ENCODE data around the gene CNKSR3.

CNKSR3 gene

GRCh38 chr6:154488248-154488593, 22.3 kb downstream of the CNKSR3 start:
- no peak overlapping the region for H3K9ac ChIP-seq (ENCODE audit: low read depth, low read length)
- H3K36me3 ChIP-seq (ENCODE audit: insufficient read depth, low read length) = no peaks in the 10 kb centered on the region
- no peaks in the 10 kb centered on the region for H3K27me3 ChIP-seq (ENCODE audit: insufficient read depth, low read length, poor library complexity)
- H3K4me2 ChIP-seq (ENCODE audit: insufficient read depth, low read length) = no peak overlapping the region
- no peak for DNase-seq
- H3K79me2 ChIP-seq (ENCODE audit: insufficient read depth, low read length) = no peaks in the 10 kb centered on the region
- no peaks in the 10 kb centered on the region for H4K20me1 ChIP-seq (ENCODE audit: insufficient read depth, low read length)
- H3K27ac ChIP-seq (ENCODE audit: low read length) = no peak overlapping the region
- H3K9me3 ChIP-seq (ENCODE audit: insufficient read depth, low read length, severe bottlenecking) = no peaks in the 10 kb centered on the region
- no peak overlapping the region for H3K4me3 ChIP-seq (ENCODE audit: low read depth in 1 of 2, low read length in 2 of 2)
- no peaks in the 10 kb centered on the region for H3K4me1 ChIP-seq (ENCODE audit: insufficient read depth, low read length)
- TF ChIP-seq EZH2 (IDR thresholded peaks at IDR 0.05; ENCODE audit: borderline replicate concordance, low read depth, low read length, severe bottlenecking) (no peak), CTCF (IDR thresholded peaks at IDR 0.05; ENCODE audit: borderline replicate concordance, extremely low read depth, low read length, poor library complexity, severe bottlenecking) (no peak)
- H2AFZ ChIP-seq (ENCODE audit: low read depth, low read length) = no peak overlapping the region
- no peak for ATAC-seq (ENCODE audit: insufficient read depth, low read depth)

DNA sequence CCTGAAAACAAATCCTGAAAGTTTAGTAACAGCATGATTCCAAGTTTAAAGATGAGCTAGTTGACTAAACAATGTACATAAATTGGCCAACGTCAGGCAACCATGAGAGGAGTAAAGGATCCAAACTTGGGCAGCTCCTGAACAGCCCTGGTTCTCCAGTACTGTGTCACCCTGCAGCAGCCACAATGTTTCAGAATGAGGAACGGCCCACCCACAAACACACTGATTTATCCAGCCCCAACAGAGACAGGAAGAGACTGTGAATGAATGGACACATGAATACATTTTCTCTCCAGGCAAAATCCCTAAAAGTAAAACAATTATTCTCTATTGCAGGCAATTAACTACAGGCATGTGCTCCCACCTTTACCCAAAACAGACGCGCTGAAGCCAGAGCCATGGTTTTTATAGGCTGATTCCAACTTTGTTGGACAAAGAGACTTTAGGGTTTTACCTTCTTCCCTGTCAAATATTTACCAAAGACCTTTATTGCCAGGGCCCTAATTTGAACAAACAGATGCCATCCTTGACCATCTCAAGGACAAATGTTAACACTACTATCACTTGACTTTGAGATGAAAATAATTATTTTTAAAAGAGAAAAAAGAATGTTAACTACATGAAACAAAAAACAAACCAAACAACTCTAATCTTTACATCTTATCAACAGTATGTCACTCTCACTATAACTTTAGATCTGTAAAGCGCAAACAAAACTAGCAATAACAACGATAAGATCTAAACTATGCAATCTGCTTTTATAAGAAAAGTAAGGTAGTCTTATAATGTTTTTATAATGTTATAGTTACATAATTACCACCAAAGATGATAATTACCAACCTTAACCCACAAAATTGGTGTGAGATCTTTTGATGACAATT, 22.9 kb downstream of the CNKSR3 start:
- H3K27me3 ChIP-seq (ENCODE audit: insufficient read depth, low read length, poor library complexity) = no peaks in the 10 kb centered on the region
- no peak overlapping the region for H3K4me2 ChIP-seq (ENCODE audit: insufficient read depth, low read length)
- no peaks in the 10 kb centered on the region for H3K79me2 ChIP-seq (ENCODE audit: insufficient read depth, low read length)
- H2AFZ ChIP-seq (ENCODE audit: low read depth, low read length) = no peak overlapping the region
- no peaks in the 10 kb centered on the region for H3K4me1 ChIP-seq (ENCODE audit: insufficient read depth, low read length)
- no peak overlapping the region for H3K27ac ChIP-seq (ENCODE audit: low read length)
- no peak for TF ChIP-seq CTCF (IDR thresholded peaks at IDR 0.05; ENCODE audit: borderline replicate concordance, extremely low read depth, low read length, poor library complexity, severe bottlenecking)
- DNase-seq (no peak), ATAC-seq (ENCODE audit: insufficient read depth, low read depth) (no peak)
- no peaks in the 10 kb centered on the region for H3K9me3 ChIP-seq (ENCODE audit: insufficient read depth, low read length, severe bottlenecking)
- H3K36me3 ChIP-seq (ENCODE audit: insufficient read depth, low read length) = no peaks in the 10 kb centered on the region
- no peaks in the 10 kb centered on the region for H4K20me1 ChIP-seq (ENCODE audit: insufficient read depth, low read length)
- no peak overlapping the region for H3K9ac ChIP-seq (ENCODE audit: low read depth, low read length)
- no peak overlapping the region for H3K4me3 ChIP-seq (ENCODE audit: low read depth in 1 of 2, low read length in 2 of 2)

- Histone ChIP-seq H3K4me1 (ENCODE audit: insufficient read depth, low read length) (no peaks in the 10 kb centered on the region), H3K27me3 (ENCODE audit: insufficient read depth, low read length, poor library complexity) (no peaks in the 10 kb centered on the region), H4K20me1 (ENCODE audit: insufficient read depth, low read length) (no peaks in the 10 kb centered on the region), H3K36me3 (ENCODE audit: insufficient read depth, low read length) (no peaks in the 10 kb centered on the region), H3K4me2 (ENCODE audit: insufficient read depth, low read length) (no peak overlapping the region), H3K4me3 (ENCODE audit: low read depth in 1 of 2, low read length in 2 of 2) (no peak overlapping the region), H3K27ac (ENCODE audit: low read length) (no peak overlapping the region), H3K79me2 (ENCODE audit: insufficient read depth, low read length) (no peaks in the 10 kb centered on the region), H3K9me3 (ENCODE audit: insufficient read depth, low read length, severe bottlenecking) (no peaks in the 10 kb centered on the region), H2AFZ (ENCODE audit: low read depth, low read length) (no peak overlapping the region), H3K9ac (ENCODE audit: low read depth, low read length) (no peak overlapping the region)
- ATAC-seq (ENCODE audit: insufficient read depth, low read depth) (no peak), DNase-seq (no peak)
- TF ChIP-seq CTCF (IDR thresholded peaks at IDR 0.05; ENCODE audit: borderline replicate concordance, extremely low read depth, low read length, poor library complexity, severe bottlenecking) = no peak
- TF ChIP-seq EZH2 (IDR thresholded peaks at IDR 0.05; ENCODE audit: borderline replicate concordance, low read depth, low read length, severe bottlenecking) = no peak
Observed at GRCh38 chr6:154485815-154486214, 24.7 kb downstream of the CNKSR3 start.

Measured in DND-41 (cell line).